ENCODE data around the gene CERT1.

Gene CERT1

GRCh38 chr5:75351139-75351926 lies 160.1 kb downstream of the CERT1 start:
- no peak overlapping the region for H3K4me3 ChIP-seq (ENCODE audit: low read depth, low read length)
- no peak for DNase-seq (ENCODE audit: low read depth)
- no peak for TF ChIP-seq CTCF (IDR thresholded peaks at IDR 0.05; ENCODE audit: insufficient read depth, low read depth, low read length, missing control alignments)

- DNase-seq (ENCODE audit: low read depth): no peak
- no peak overlapping the region for H3K4me3 ChIP-seq (ENCODE audit: low read depth, low read length)
- TF ChIP-seq CTCF (IDR thresholded peaks at IDR 0.05; ENCODE audit: insufficient read depth, low read depth, low read length, missing control alignments): no peak
These were observed 161.8 kb downstream of the CERT1 start for GRCh38 chr5:75349663-75350062.

- DNase-seq (ENCODE audit: low read depth): no peak
- H3K4me3 ChIP-seq (ENCODE audit: low read depth, low read length): no peak overlapping the region
- no peak for TF ChIP-seq CTCF (IDR thresholded peaks at IDR 0.05; ENCODE audit: insufficient read depth, low read depth, low read length, missing control alignments)
These were observed 163.2 kb downstream of the CERT1 start for GRCh38 chr5:75348241-75348640.

- no peak overlapping the region for H3K4me3 ChIP-seq (ENCODE audit: low read depth, low read length)
- TF ChIP-seq CTCF (IDR thresholded peaks at IDR 0.05; ENCODE audit: insufficient read depth, low read depth, low read length, missing control alignments): no peak
- no peak for DNase-seq (ENCODE audit: low read depth)
These were observed 168.6 kb downstream of the CERT1 start for GRCh38 chr5:75342836-75343235.

GRCh38 chr5:75341934-75342333 lies 169.5 kb downstream of the CERT1 start:
- H3K4me3 ChIP-seq (ENCODE audit: low read depth, low read length): no peak overlapping the region
- no peak for TF ChIP-seq CTCF (IDR thresholded peaks at IDR 0.05; ENCODE audit: insufficient read depth, low read depth, low read length, missing control alignments)
- DNase-seq (ENCODE audit: low read depth): no peak

GRCh38 chr5:75340714-75341478 lies 170.5 kb downstream of the CERT1 start:
- no peak overlapping the region for H3K4me3 ChIP-seq (ENCODE audit: low read depth, low read length)
- TF ChIP-seq CTCF (IDR thresholded peaks at IDR 0.05; ENCODE audit: insufficient read depth, low read depth, low read length, missing control alignments): no peak
- no peak for DNase-seq (ENCODE audit: low read depth)
